Spleen (tissue), 7 donors: Measurements from ENCODE around the gene NIPBL.

ENCODE experiments used
- CTCF ChIP-seq, 11 experiments: fragments of 200-600 bp in 7 of 11; fragments of 450-650 bp in 4 of 11; sonication (generic) in 4 of 11; IDR thresholded peaks in 8 of 11; conservative IDR thresholded peaks in 3 of 11; 1 replicate in 7 of 11; 2 replicates in 4 of 11; pipeline versions ENCODE4 v1.4.0 to v1.8.0; 2016 to 2021; ENCODE audit warnings: antibody characterized with exemption in 11 of 11, inconsistent platforms in 4 of 11, mild to moderate bottlenecking in 1 of 11
- POLR2A ChIP-seq, 3 donors: fragments of 450-650 bp; IDR thresholded peaks; one replicate each; pipeline ENCODE4 v1.5.1; 2017; ENCODE audit warnings: antibody characterized with exemption in 3 of 3, mild to moderate bottlenecking in 1 of 3
- POLR2AphosphoS5 ChIP-seq, 3 donors: sonication (generic); formaldehyde crosslinking; IDR thresholded peaks; one replicate each; pipeline ENCODE4 v1.5.1; 2017; ENCODE audit warnings: antibody characterized with exemption in 3 of 3
- donor health status: DM: no; HTN: no; CAD: no; lungs with moderate emphysema.
- donor health status: DM: no; HTN: no; CAD: no.
- donor health status: DM: no; HTN: no; CAD: no.

GRCh38 chr5:36945687-36946086 is 69.1 kb downstream of the NIPBL start:
- TF ChIP-seq CTCF (IDR thresholded peaks at IDR 0.05 in 8 of 11, conservative IDR thresholded peaks at IDR 0.05 in 3 of 11) (no peak), POLR2A (IDR thresholded peaks at IDR 0.05) (no peak), POLR2AphosphoS5 (IDR thresholded peaks at IDR 0.05) (no peak)
